ENCODE measurements around the gene CORO7.

CORO7 gene

GRCh38 chr16:4385789-4386450 lies 30.5 kb downstream of the CORO7 start:
- TF ChIP-seq, protein P1, sequence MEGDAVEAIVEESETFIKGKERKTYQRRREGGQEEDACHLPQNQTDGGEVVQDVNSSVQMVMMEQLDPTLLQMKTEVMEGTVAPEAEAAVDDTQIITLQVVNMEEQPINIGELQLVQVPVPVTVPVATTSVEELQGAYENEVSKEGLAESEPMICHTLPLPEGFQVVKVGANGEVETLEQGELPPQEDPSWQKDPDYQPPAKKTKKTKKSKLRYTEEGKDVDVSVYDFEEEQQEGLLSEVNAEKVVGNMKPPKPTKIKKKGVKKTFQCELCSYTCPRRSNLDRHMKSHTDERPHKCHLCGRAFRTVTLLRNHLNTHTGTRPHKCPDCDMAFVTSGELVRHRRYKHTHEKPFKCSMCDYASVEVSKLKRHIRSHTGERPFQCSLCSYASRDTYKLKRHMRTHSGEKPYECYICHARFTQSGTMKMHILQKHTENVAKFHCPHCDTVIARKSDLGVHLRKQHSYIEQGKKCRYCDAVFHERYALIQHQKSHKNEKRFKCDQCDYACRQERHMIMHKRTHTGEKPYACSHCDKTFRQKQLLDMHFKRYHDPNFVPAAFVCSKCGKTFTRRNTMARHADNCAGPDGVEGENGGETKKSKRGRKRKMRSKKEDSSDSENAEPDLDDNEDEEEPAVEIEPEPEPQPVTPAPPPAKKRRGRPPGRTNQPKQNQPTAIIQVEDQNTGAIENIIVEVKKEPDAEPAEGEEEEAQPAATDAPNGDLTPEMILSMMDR (IDR thresholded peaks at IDR 0.05; ENCODE audit: low read depth, low read length) = no peak
- DNase-seq (ENCODE audit: extremely low read depth, low read depth) = no peak

- no peak for DNase-seq (ENCODE audit: extremely low read depth, low read depth)
- TF ChIP-seq, protein P1 (IDR thresholded peaks at IDR 0.05; ENCODE audit: low read depth, low read length) = no peak; the same call in 1 of the 2 replicates
Observed at GRCh38 chr16:4385066-4385788, 31.2 kb downstream of the CORO7 start.

DNA sequence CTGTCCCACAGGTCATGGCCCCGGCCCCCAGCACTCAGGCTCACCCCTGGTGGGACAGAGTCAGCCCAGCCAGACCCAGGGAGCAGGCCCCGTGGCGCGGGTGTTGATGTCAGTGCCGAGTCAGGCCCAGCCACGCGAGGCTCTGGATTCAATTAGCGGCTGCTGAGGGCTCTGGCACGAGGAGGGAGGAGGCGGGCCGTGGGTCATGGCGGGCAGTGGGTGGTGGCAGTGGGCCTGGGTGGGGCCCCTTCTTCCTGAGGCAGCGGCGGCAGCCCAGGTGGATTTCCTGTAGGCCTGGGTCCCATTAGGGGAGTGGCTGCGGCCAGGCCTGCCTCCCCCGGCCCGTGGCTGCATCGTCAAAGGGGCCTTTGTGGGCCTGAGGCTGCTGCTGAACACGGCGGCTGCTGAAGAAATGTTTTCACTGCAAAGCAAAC lies 31.9 kb downstream of the CORO7 start:
- TF ChIP-seq, protein P1 (IDR thresholded peaks at IDR 0.05; ENCODE audit: low read depth, low read length) = no peak

DNA sequence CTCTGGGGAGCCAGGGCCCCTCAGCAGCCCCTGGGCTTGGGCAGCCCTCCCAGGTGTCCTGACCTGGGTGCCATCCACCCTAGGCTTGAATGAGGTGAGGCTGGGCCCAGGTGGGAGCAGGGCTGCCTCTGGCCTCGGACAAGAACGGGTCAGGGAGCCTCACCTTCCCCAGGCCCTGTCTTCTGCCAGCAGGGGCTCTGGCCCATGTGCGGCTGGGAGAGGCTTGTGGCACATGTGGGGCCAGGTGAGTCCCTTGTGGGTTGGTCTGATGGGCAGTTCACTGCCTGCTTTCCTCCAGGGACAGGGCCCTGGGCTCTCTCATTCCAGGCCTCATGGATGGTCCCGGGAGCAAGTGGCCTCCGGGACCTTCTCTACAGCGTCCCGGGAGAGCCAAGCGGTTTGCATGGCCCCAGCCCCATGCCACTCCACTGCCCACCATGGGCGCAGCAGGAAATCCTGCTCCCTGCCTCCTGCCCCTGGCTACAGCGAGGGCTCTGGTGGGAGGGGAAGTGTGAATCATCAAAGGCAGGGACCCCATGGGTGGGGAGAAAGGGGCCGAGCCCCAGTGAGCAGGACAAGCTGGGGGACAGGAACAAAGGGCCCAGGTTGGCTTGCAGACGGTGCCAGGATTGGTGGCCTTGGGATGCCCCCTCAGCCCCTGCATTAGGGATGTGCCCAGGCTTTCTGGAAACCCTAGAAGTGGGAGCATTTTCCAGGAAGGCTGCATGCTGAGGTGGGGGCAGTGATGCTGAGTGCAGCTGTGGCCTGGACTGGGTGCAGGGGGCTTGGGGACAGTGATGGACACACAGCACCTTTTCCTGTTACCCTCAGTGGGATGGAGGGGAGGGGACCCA lies 32.6 kb downstream of the CORO7 start:
- no peak for DNase-seq (ENCODE audit: extremely low read depth, low read depth)

More for the DNA sequence above, 31.9 kb downstream of the CORO7 start:
- DNase-seq (ENCODE audit: extremely low read depth, low read depth) = peak; percentile 71

DNA sequence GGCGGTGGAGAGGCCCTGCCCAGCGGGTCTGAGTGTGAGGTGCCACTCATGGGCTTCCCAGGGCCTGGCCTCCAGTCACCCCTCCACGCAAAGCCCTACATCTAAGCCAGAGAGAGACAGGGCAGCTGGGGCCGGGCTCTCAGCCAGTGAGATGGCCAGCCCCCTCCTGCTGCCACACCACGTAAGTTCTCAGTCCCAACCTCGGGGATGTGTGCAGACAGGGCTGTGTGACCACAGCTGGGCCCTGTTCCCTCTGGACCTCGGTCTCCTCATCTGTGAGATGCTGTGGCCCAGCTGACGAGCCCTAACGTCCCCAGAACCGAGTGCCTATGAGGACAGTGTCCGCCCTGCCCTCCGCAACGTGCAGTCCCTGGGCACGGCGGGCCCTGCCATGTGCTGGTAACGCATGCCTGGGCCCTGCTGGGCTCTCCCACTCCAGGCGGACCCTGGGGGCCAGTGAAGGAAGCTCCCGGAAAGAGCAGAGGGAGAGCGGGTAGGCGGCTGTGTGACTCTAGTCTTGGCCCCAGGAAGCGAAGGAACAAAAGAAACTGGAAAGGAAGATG lies 33.5 kb downstream of the CORO7 start:
- TF ChIP-seq, protein P1 (IDR thresholded peaks at IDR 0.05; ENCODE audit: low read depth, low read length) = no peak
- DNase-seq (ENCODE audit: extremely low read depth, low read depth) = no peak

More for the DNA sequence above, 32.6 kb downstream of the CORO7 start:
- TF ChIP-seq, protein P1 (IDR thresholded peaks at IDR 0.05; ENCODE audit: low read depth, low read length) = no peak

GRCh38 chr16:4381935-4382794 lies 34.2 kb downstream of the CORO7 start:
- no peak for DNase-seq (ENCODE audit: extremely low read depth, low read depth)
- TF ChIP-seq, protein P1 (IDR thresholded peaks at IDR 0.05; ENCODE audit: low read depth, low read length) = no peak
